GM21515 (cell line): ENCODE data around the gene ARGLU1.
A peak's percentile ranks its signal among the peaks of the same experiment; 100 is the strongest.

Source experiments
- ATAC-seq: cut with Tn5 transposase; IDR thresholded peaks from one replicate; pipeline ENCODE4 v1.9.1; 2021; ENCODE audit not compliant: unreplicated experiment

ARGLU1 gene

DNA sequence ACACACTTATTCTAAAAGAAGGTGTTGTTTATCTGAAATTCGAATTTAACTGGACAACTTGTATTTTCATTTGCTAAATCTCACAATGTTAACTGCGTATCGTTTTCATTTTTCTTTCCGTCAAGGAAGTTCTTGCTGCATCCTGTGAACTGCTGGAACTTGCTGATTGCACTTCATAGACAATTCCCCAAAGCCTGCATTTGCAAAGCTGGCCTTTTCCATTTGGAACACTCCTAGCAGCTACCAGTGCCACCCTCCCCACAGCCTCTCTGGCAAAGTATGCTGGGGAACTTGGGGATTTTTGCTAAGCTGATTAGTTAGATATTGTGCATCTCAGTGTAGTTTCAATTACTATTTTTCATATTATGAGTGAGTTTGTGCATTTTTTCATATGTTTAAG lies 20.4 kb upstream of the ARGLU1 start:
- ATAC-seq: no peak

DNA sequence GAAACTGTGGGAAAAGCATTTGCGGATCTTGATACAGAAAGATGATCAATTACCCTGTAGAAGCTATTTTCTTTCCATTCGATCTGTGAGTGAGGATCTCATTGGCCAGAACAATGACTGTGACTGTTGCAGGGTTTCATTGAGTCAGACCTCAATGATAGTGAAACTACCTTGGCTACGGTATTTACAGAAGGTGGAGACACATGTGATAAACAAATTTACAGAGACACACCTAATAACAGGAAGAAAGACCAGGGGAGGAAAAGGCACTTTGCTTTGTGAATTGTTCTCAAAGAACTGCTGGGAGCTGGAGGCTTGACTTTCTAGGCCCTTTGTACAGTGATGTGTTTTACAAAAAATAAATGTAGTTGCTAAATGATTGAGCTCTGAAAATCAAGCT lies 19.9 kb upstream of the ARGLU1 start:
- no peak for ATAC-seq

DNA sequence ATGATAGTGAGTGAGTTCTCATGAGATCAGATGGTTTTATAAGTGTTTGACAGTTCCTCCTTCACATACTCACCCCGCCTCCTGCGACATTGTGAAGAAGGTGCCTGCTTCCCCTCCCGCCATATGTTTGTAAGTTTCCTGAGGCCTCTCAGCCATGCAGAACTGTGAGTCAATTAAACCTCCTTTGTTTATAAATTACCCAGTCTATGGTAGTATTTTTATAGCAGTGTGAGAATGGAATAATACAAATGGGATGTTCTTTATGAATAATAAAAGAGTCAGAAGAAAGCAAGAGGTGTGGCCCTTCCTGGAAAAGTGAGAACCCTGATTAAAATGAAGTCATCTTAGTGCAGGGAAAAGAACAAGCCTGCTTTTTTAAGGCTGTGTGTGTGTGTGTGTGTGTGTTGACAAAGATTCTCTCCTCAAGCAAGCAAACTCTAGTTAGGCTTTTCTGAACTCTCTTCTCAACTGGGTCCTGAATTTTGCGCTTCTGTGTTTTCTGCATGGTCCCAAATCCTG lies 18.8 kb upstream of the ARGLU1 start:
- ATAC-seq: no peak

DNA sequence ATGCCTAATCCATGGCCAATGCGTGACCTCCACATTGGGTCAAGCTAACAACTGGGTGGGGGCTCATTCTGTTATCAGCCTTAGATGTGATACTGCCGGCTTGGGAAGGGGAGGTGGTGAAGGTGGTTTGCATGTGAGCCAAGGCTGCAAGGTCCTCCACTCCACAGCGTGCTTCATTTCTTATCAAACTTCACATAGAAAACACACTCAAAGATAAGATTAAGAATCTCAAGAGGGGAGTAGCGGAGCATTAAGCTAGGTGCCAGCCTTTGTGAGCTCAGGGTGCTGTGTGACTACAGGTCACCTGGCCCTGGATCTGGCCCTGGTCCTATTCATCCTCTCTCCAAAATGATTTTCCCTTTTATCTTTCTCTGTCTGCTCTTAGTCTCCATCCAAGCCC lies 13.3 kb upstream of the ARGLU1 start:
- no peak for ATAC-seq

DNA sequence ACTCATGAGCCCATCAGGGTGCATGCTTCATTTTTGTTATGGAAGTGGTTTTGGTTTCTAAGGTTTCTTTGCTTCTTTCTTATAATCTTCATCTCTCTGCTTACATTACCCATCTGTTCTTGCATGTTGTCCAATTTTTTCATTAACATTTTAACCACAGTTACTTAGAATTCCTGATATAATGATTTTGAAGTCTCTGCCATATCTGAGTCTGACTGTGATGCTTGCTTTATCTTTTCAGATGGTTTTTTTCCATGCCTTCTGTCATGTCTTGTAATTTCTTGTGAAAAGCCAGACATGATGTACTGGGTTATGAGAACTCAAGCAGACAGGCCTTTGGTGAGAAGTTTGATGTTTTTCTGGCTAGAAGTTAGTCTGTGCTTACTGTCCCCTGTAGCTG lies 8.0 kb upstream of the ARGLU1 start:
- no peak for ATAC-seq

DNA sequence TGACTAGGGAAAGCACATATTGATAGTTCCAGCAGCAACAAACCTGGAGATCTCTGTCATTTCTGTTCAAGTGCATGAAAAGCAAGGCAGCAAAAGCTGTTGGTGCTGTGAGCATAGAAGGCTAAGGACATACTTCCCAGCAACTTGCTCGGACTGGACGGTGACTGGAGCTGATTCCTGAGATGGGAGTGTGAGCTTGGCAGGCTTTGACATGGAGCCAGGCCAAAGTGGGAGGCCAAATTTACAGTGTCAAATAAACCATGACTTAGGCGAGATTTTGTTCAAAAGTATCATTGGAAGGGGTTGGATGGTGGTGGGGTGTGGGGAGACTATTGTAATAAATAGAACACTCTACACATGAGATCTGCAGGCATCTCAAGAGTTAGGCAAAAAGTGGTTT lies 5.9 kb upstream of the ARGLU1 start:
- no peak for ATAC-seq

DNA sequence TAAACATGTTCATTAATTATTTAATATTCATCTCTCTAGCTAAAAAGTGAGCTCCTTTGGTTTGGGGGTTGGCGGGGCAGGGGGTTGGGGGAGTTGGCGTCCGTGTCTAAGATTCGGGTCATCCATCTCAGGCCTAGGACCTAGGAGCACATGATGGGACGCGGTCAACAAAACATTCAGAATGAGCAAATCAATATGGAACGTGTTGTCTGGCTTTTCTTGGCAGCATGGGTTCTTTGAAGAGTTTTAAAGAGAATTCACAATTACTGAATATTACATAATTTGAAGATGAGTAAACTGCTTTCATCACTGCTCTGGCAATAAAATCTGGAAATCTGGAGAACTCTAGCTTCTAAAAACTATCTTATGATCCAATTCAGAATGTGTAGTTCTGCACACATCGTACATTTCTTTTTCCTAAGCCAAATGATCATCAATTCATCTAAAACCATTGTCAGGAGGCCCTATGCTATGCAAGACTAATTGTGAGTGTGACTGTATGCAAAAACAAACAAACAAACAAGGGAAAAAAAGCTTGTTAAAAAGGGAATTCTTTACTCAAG lies 5.4 kb upstream of the ARGLU1 start:
- ATAC-seq: no peak

DNA sequence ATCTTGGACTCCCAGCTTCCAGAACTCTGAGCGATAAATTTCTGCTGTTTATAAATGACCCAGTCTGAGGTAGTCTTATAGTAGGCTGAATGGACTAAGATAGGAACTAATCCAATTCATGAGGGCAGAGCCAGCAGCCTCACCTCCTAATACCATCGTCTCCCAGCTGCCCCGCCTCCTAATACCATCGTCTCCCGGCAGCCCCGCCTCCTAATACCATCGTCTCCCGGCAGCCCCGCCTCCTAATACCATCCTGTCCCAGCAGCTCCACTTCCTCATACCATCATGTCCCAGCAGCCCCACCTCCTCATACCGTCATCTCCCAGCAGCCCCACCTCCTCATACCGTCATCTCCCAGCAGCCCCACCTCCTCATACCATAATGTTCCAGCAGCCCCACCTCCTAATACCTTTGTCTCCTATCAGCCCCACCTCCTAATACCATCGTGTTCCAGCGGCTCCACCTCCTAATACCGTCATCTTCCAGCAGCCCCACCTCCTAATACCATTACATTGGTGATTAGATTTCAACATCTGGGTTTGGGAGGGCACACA lies 2.4 kb upstream of the ARGLU1 start:
- ATAC-seq: no peak

DNA sequence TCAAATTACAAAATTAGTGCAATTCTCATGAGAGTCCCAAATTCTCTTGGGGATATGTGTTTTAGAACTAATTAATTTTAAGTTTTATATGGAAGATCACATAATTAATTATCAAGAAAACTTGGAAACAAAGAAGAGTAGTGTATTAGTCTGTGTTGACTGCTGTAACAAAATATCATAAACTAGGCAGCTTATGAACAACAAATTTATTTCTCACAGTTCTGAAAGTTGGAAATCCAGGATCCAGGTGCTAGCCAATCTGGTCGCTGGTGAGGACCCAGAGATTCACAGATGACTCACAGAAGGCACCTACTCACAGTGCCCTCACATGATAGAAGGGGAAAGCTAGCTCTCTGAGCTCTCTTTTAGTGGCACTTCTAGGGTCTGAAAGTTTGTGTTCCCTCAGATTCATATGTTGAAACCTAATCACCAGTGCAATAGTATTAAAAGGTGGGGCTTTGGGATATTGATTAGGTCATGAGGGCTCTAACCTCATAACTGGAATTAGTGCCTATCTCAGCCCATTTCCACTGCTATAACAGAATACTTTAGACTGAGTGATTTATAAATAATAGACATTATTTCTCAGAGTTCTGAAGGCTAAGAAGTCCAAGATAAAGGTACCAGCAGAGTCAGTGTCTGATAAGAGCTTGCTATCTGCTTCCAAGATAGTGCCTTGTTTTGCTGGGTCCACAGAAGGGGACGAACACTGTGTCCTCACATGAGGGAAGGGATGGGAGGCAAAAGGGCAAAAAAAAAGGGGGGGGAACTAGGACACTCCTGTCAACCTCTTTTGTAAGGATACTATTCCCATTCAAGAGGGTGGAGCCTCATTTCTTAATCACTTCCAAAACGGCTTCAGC lies 1.5 kb upstream of the ARGLU1 start:
- no peak for ATAC-seq

DNA sequence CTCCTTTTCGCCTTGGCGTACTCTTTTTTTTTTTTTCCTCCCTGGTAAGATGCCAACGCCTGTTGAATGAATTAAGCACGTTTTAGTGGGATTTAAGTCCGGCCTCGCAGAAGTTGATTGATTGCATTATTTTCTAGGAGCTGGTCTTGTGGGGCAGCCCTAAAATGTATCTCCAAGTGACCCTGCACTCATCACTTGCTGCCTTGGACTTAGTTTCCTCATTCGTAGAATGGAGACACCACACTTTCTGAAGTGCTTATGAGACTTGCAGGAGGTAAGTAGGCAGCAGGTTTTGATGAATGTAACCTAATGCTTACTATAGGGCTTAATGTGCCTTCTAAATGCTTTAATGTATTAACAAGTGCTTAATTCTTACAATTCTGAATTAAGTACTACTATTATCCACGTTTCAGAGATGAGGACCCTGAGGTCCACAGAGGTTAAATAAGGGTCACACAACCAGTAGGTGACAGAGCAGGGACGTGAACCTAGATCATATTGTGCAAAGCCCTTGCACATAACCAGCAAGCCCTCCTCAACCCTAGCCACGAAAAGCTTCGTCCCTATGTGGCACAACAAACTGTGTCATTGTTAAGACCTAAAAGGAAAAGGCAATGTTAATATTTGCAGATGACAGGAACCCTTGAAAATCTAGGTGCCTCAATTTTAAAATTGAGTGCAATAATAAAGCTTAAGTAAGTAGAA lies 514 bp upstream of the ARGLU1 start:
- ATAC-seq: peak; percentile 31

DNA sequence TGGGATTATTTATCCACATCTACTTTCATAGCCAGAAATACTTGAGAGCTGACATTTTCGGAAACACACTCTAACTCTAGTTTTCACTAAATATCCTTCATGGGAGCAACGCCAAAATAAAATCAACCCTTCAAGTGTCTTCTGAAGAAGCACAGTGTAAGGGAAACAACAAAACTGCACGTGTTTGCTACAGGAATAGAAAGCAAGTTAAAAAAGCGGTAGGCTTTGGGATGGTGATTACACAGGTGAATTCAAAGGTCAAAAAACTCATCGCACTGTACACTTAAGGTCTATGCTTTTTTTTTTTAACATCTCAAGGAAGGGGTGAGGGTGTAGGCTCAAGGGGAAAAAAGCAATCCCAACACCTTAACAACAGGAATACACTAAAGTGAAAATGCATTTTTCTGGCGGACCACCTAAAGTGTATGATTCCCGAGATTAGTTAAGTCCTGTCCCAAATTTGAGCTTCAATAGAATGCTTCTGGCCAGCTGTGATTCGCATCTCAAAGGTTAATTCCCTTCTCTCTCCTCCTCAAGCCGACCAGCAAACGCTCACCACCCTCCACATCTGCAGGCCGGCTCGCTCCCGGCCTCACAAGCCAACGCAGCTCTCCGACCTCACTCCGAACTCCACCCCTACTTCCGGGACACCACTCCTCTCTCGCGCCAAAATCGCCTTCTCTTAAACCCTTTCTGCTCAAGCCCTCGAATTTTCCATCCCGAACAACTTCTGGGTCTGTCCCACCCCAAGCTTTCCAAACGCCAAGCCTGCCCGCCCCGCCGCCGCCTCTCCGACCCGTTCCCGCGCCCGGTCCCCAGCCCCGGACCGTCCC lies 1.1 kb downstream of the ARGLU1 start:
- ATAC-seq: peak; percentile 49

DNA sequence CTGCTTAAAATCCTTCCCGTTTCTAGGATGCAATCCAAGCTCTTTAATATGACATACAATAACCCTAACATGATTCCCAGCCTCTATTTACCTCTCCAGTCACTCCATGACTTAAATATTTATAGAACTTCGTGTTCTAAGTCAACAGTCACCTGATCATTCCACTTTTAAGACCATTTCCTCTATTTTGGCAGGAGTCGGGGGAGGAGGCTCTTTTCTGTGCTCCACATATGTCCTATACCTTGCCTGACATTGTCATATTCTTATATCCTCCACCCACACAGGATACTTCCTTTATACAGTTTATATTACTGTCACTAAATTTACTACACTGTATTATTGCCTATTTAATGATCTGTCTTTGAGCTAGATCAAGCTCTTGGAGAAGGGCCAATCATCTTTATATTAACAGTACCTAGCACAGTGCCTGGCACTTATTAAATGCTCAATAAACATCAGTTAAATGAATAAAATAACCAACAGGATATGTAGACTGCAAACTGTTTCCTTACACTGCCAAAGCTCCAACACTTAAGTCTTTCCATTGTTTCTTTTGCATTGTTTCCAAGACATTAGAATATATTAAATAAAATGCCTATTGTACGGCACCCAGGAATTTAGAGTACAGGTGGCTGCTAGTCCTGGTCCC lies 2.7 kb downstream of the ARGLU1 start:
- no peak for ATAC-seq

DNA sequence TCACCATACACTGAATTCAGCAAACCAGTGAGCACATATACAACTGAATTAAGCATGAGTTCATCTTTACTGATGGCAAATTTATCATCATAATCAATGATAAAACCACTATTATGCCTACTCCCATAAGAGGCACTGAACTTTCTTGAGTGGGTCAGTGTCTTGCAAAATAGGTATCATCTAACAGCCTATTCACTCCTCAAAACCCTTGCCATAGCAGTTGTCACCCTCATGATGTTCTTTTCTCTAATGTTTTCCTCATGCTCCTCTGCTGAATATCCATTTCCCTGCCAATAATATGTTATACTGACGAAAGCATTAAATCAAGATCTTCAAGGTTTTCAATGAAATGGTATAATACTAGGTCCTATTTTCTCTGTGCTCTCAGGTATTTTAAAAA lies 5.6 kb downstream of the ARGLU1 start:
- no peak for ATAC-seq

DNA sequence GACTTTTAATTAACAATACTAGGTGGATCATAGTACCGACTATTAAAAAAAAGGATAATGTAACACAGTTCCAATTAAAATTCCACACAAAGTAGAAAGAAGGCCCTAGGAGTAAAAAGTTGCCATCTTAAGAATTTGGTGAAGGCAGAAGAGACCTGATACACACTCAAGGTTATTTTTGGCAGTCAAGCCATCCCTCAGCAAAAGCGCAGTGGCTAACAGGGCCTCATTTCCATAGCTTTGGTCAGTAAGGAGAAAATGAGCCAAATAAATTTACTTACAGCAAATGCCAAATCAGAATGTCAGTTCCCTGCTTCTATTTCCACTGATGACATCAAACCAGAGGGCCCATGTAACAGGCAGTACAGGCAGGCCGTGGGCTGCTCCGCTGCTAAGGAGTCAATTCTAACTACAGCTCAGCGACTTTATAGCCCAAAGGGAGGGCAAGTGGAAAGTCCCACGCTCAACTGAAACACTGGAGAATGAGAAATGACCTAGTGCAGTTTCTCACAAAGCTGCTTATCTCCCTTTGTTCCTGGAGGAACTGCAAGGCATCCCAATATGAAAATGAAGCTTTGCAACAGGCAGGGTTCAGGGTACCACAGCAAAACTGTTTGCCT lies 6.3 kb downstream of the ARGLU1 start:
- peak; percentile 73 for ATAC-seq

DNA sequence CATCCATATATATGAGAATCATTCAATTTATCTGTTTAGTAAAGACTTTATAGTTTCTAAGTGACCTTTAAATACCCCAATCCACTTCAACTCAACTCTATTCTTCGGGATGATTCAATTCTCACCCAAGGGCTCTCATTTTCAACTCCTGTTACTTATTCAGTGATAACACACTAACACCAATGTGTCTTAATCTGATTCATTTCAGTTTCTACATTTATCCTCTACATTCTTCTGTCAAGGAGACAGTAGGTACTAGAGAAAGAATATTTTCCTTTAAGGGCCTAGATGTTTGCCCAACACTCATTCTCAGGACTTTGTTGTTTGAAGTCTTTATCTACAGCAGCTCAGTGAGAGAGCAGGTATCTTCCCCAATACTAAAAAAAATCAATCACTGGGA lies 7.1 kb downstream of the ARGLU1 start:
- no peak for ATAC-seq

DNA sequence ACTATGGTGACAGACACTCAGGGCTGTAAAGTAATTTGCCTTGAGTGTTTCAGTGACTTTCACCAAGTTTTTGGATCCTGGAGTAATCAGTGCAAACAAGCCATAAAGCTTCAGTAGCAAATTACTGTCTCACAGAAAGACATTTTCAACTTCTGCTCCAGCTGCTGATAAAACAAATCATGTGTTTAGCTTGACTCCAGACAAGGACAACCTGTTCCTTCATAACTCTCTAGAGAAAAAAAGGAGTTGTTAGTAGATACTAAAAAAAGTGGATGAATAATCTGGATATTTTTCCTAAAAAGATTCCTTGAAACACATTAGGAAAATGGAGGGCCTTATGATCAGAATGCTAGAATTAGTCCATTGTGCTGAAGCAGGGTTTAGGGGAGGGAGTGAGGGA lies 9.4 kb downstream of the ARGLU1 start:
- ATAC-seq: no peak

DNA sequence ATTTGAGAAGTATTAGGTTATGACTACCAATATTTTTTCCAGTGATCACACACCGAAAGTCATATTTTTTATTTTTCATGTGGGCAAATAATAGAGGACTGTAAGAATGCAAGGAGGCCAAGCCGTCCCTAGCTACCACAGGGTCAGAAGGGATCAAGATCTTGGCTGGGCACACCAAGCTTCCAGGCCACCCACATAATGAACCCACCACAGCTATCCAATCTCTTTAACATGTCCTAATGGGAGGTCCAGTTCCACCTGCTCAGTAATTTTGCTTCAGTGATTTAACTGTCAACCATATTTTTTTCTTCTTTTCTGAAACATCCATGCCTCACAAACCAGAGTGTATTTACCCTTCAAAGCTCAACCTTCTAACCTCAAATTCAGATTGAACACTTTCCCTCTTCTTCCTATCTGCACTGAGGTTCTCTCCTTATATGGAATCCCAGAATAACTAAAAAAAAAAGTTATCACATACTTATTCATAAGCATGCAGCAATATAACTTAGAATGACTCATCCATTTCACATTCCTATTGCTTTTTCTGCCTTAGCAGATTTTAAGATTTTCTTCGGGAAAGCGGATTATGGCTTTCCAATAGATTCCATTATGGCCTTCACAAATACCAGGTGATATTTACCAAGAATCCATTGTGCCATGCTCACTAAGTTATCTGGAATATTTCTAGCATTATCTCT lies 12.2 kb downstream of the ARGLU1 start:
- no peak for ATAC-seq

DNA sequence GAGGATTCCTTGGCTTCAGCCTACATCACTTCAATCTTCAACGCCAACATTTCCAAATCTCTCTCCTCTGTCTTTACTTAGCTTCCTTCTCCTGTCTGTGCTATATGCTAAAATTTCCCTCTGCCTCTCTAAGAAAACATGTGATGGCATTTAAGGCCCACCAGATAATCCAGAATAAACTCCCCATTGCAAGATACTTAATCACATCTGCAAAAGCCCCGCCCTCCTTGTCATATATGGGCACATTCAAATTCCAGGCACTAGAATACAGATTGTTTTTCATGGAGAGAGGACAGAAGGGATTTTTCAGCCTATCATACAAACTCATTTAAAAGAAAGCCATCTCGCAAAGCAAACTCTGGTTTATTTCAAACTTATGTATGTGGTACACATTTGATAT lies 16.2 kb downstream of the ARGLU1 start:
- no peak for ATAC-seq

DNA sequence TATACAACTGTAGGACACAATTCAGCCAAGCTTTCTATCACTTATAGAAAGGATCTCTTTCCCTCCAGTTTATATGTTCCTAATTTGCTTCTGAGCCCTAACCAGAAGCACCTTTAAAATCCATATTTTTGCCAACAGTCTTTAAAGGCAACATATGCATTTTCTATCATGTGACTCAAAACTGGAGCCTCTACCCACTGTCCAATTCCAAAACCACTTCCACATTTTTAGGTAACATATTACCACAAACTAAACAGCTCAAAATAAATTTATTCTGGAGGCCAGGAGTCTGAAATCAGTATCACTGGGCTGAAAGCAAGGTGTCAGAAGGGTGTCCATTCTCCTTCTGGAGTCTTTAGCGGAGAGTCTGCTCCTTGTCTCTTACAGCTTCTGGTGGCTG lies 16.6 kb downstream of the ARGLU1 start:
- ATAC-seq: no peak
